ENCODE measurements around the gene AKAP6.

The AKAP6 gene

GRCh38 chr14:32688941-32689340 is 359.8 kb downstream of the AKAP6 start:
- no peak overlapping the region for H3K27ac Mint-ChIP-seq
- H3K4me3 Mint-ChIP-seq = no peak overlapping the region
- no peaks in the 10 kb centered on the region for H3K4me1 Mint-ChIP-seq (ENCODE audit: low read depth in 2 of 2)
- DNase-seq = no peak
- ATAC-seq (replicated peaks) = no peak
- no peaks in the 10 kb centered on the region for H3K27me3 Mint-ChIP-seq
- peaks cover 2 to 14% of the 10 kb centered on the region in 2 donors for H3K9me3 Mint-ChIP-seq
- H3K36me3 Mint-ChIP-seq (ENCODE audit: insufficient read depth) = no peaks in the 10 kb centered on the region

- DNase-seq = no peak
- no peak overlapping the region for H3K27ac Mint-ChIP-seq
- no peak for ATAC-seq (replicated peaks)
- H3K4me1 Mint-ChIP-seq (ENCODE audit: low read depth in 2 of 2) = no peaks in the 10 kb centered on the region
- no peaks in the 10 kb centered on the region for H3K27me3 Mint-ChIP-seq
- no peak overlapping the region for H3K4me3 Mint-ChIP-seq
- H3K36me3 Mint-ChIP-seq (ENCODE audit: insufficient read depth) = no peaks in the 10 kb centered on the region
- no peaks in the 10 kb centered on the region for H3K9me3 Mint-ChIP-seq
Observed at GRCh38 chr14:32692441-32692840, 363.3 kb downstream of the AKAP6 start.

GRCh38 chr14:32693114-32693513 is 364.0 kb downstream of the AKAP6 start:
- no peak for DNase-seq
- H3K4me1 Mint-ChIP-seq (ENCODE audit: low read depth in 2 of 2) = no peaks in the 10 kb centered on the region
- H3K4me3 Mint-ChIP-seq = no peak overlapping the region
- no peaks in the 10 kb centered on the region for H3K36me3 Mint-ChIP-seq (ENCODE audit: insufficient read depth)
- H3K27ac Mint-ChIP-seq = no peak overlapping the region
- ATAC-seq (replicated peaks) = no peak
- H3K27me3 Mint-ChIP-seq = no peaks in the 10 kb centered on the region
- no peaks in the 10 kb centered on the region for H3K9me3 Mint-ChIP-seq

- DNase-seq (no peak), ATAC-seq (replicated peaks) (no peak)
- Mint-ChIP-seq H3K4me3 (no peak overlapping the region), H3K27ac (no peak overlapping the region), H3K4me1 (ENCODE audit: low read depth in 2 of 2) (no peaks in the 10 kb centered on the region), H3K27me3 (no peaks in the 10 kb centered on the region), H3K36me3 (ENCODE audit: insufficient read depth) (no peaks in the 10 kb centered on the region), H3K9me3 (no peaks in the 10 kb centered on the region)
Observed at GRCh38 chr14:32694795-32695449, 365.8 kb downstream of the AKAP6 start.

- Mint-ChIP-seq H3K4me1 (ENCODE audit: low read depth in 2 of 2) (no peaks in the 10 kb centered on the region), H3K27ac (no peak overlapping the region), H3K27me3 (no peaks in the 10 kb centered on the region), H3K36me3 (ENCODE audit: insufficient read depth) (no peaks in the 10 kb centered on the region), H3K4me3 (no peak overlapping the region), H3K9me3 (no peaks in the 10 kb centered on the region)
- ATAC-seq (replicated peaks) = no peak
- DNase-seq = no peak
Observed at GRCh38 chr14:32696325-32697091, 367.4 kb downstream of the AKAP6 start.

GRCh38 chr14:32697114-32697513 is 368.0 kb downstream of the AKAP6 start:
- ATAC-seq (replicated peaks) (no peak), DNase-seq (no peak)
- Mint-ChIP-seq H3K27ac (no peak overlapping the region), H3K4me3 (no peak overlapping the region), H3K9me3 (no peaks in the 10 kb centered on the region), H3K36me3 (ENCODE audit: insufficient read depth) (no peaks in the 10 kb centered on the region), H3K27me3 (no peaks in the 10 kb centered on the region), H3K4me1 (ENCODE audit: low read depth in 2 of 2) (no peaks in the 10 kb centered on the region)

- Mint-ChIP-seq H3K4me3 (no peak overlapping the region), H3K9me3 (no peaks in the 10 kb centered on the region), H3K4me1 (ENCODE audit: low read depth in 2 of 2) (no peaks in the 10 kb centered on the region), H3K27me3 (no peaks in the 10 kb centered on the region), H3K36me3 (ENCODE audit: insufficient read depth) (no peaks in the 10 kb centered on the region), H3K27ac (no peak overlapping the region)
- DNase-seq (no peak), ATAC-seq (replicated peaks) (no peak)
Observed at GRCh38 chr14:32697704-32698103, 368.6 kb downstream of the AKAP6 start.

- H3K9me3 Mint-ChIP-seq = no peaks in the 10 kb centered on the region
- ATAC-seq (replicated peaks) = no peak
- H3K4me3 Mint-ChIP-seq = no peak overlapping the region
- H3K4me1 Mint-ChIP-seq (ENCODE audit: low read depth in 2 of 2) = no peaks in the 10 kb centered on the region
- H3K36me3 Mint-ChIP-seq (ENCODE audit: insufficient read depth) = no peaks in the 10 kb centered on the region
- no peak overlapping the region for H3K27ac Mint-ChIP-seq
- no peaks in the 10 kb centered on the region for H3K27me3 Mint-ChIP-seq
- no peak for DNase-seq
Observed at GRCh38 chr14:32698831-32699230, 369.7 kb downstream of the AKAP6 start.

GRCh38 chr14:32701475-32701874 is 372.4 kb downstream of the AKAP6 start:
- ATAC-seq (replicated peaks) (no peak), DNase-seq (no peak)
- Mint-ChIP-seq H3K4me1 (ENCODE audit: low read depth in 2 of 2) (no peaks in the 10 kb centered on the region), H3K4me3 (no peak overlapping the region), H3K27me3 (no peaks in the 10 kb centered on the region), H3K27ac (no peak overlapping the region), H3K9me3 (no peaks in the 10 kb centered on the region), H3K36me3 (ENCODE audit: insufficient read depth) (no peaks in the 10 kb centered on the region)

GRCh38 chr14:32702088-32702487 is 373.0 kb downstream of the AKAP6 start:
- H3K27ac Mint-ChIP-seq = no peak overlapping the region

GRCh38 chr14:32702562-32702961 is 373.5 kb downstream of the AKAP6 start:
- no peak overlapping the region for H3K27ac Mint-ChIP-seq
- ATAC-seq (replicated peaks) (no peak), DNase-seq (no peak)
- no peaks in the 10 kb centered on the region for H3K27me3 Mint-ChIP-seq
- no peaks in the 10 kb centered on the region for H3K4me1 Mint-ChIP-seq (ENCODE audit: low read depth in 2 of 2)
- H3K36me3 Mint-ChIP-seq (ENCODE audit: insufficient read depth) = no peaks in the 10 kb centered on the region
- H3K9me3 Mint-ChIP-seq = no peaks in the 10 kb centered on the region
- H3K4me3 Mint-ChIP-seq = no peak overlapping the region

More at GRCh38 chr14:32702088-32702487, 373.0 kb downstream of the AKAP6 start:
- no peak for ATAC-seq (replicated peaks)
- H3K9me3 Mint-ChIP-seq = no peaks in the 10 kb centered on the region
- H3K36me3 Mint-ChIP-seq (ENCODE audit: insufficient read depth) = no peaks in the 10 kb centered on the region
- H3K27me3 Mint-ChIP-seq = no peaks in the 10 kb centered on the region
- no peak for DNase-seq
- H3K4me1 Mint-ChIP-seq (ENCODE audit: low read depth in 2 of 2) = no peaks in the 10 kb centered on the region
- no peak overlapping the region for H3K4me3 Mint-ChIP-seq

GRCh38 chr14:32703183-32703621 is 374.1 kb downstream of the AKAP6 start:
- H3K36me3 Mint-ChIP-seq (ENCODE audit: insufficient read depth) = no peaks in the 10 kb centered on the region
- ATAC-seq (replicated peaks) (no peak), DNase-seq (no peak)
- H3K9me3 Mint-ChIP-seq = no peaks in the 10 kb centered on the region
- no peaks in the 10 kb centered on the region for H3K4me1 Mint-ChIP-seq (ENCODE audit: low read depth in 2 of 2)
- no peak overlapping the region for H3K4me3 Mint-ChIP-seq
- H3K27ac Mint-ChIP-seq = no peak overlapping the region
- no peaks in the 10 kb centered on the region for H3K27me3 Mint-ChIP-seq

GRCh38 chr14:32706721-32707519 is 377.8 kb downstream of the AKAP6 start:
- Mint-ChIP-seq H3K27me3 (no peaks in the 10 kb centered on the region), H3K9me3 (no peaks in the 10 kb centered on the region), H3K4me3 (no peak overlapping the region), H3K27ac (no peak overlapping the region), H3K36me3 (ENCODE audit: insufficient read depth) (no peaks in the 10 kb centered on the region), H3K4me1 (ENCODE audit: low read depth in 2 of 2) (no peaks in the 10 kb centered on the region)
- DNase-seq = no peak
- ATAC-seq (replicated peaks) = no peak
